Stomach (tissue), 9 donors: ENCODE measurements around the gene PPFIA1. TPM values are rescaled to one million over a fixed set of nuclear protein-coding genes. Genes with fewer than 3 reads are reported as not detected.

Source experiments
- DNase-seq, 2 donors: peaks; one replicate each; pipeline versions ENCODE4 v3.0.0 to v3.0.0-alpha.2; 2013 to 2019
- H3K27ac ChIP-seq, 5 donors: fragments of 200-600 bp in 4 of 5; sonication (generic) in 4 of 5; one replicate each; pipeline ENCODE4 v1.5.1; 2013 to 2019; ENCODE audit warnings: mild to moderate bottlenecking in 1 of 5, moderate library complexity in 1 of 5
- H3K27me3 ChIP-seq, 3 donors: fragments of 200-600 bp; sonication (generic); one replicate each; pipeline ENCODE4 v1.5.1; 2017 to 2019; ENCODE audit warnings: mixed run types in 1 of 3
- H3K36me3 ChIP-seq, 4 donors: fragments of 200-600 bp; sonication (generic); 1 replicate in 3 of 4; 2 replicates in 1 of 4; pipeline ENCODE4 v1.5.1; 2016 to 2019
- H3K4me1 ChIP-seq, 4 donors: fragments of 200-600 bp; sonication (generic); one replicate each; pipeline ENCODE4 v1.5.1; 2016 to 2019
- H3K4me3 ChIP-seq, 4 donors: fragments of 200-600 bp; sonication (generic) in 3 of 4; one replicate each; pipeline ENCODE4 v1.5.1; 2016 to 2019; ENCODE audit warnings: mild to moderate bottlenecking in 1 of 4
- H3K9me3 ChIP-seq, 4 donors: fragments of 200-600 bp; sonication (generic); one replicate each; pipeline ENCODE4 v1.5.1; 2016 to 2019
- EP300 ChIP-seq: sonication (generic); formaldehyde crosslinking; IDR thresholded peaks from one replicate; pipeline ENCODE4 v1.6.1; 2017; ENCODE audit warnings: antibody characterized with exemption
- POLR2A ChIP-seq, 4 donors: fragments of 450-650 bp; IDR thresholded peaks; one replicate each; pipeline ENCODE4 v1.6.1; 2016; ENCODE audit warnings: antibody characterized with exemption in 4 of 4, control low read depth in 2 of 4, mild to moderate bottlenecking in 1 of 4, moderate library complexity in 1 of 4
- POLR2AphosphoS5 ChIP-seq, 3 donors: sonication (generic); formaldehyde crosslinking; IDR thresholded peaks; one replicate each; pipeline ENCODE4 v1.6.1; 2016; ENCODE audit warnings: antibody characterized with exemption in 3 of 3
- WGBS, 5 donors: extraction: QIAGEN DNeasy Blood & Tissue Kit in 3 of 5; methylation state at CpG; one replicate each; pipeline versions ENCODE4 v1.1.5 to v1.1.7; 2013 to 2018; 5-methylcytosine and 5-hydroxymethylcytosine counted together
- intact Hi-C: fragments of 100-400 bp; cut with DNase I; formaldehyde crosslinking; loops from one replicate; pipeline ENCODE4 v1.15.1; 2023; ENCODE audit warnings: low total_unique reads
- polyA plus RNA-seq, 3 donors: library from polyadenylated mRNA; stranded (reverse); fragments of 200-250 nt; gene quantifications; one replicate each; pipeline ENCODE4 v1.2.3, GENCODE V29; 2013
- total RNA-seq, 5 donors: library from RNA; depleted of rRNA; stranded (reverse); fragments of >200 nt; gene quantifications; one replicate each; pipeline versions ENCODE4 v1.1.0 to v1.2.3, GENCODE V29; 2014 to 2016
- TF ChIP-seq, protein P1 (sequence below), 7 experiments: fragments of 450-650 bp in 4 of 7; fragments of 200-600 bp in 3 of 7; sonication (generic) in 3 of 7; IDR thresholded peaks; one replicate each; pipeline ENCODE4 v1.5.1; 2016 to 2019; ENCODE audit warnings: antibody characterized with exemption in 7 of 7, control low read depth in 2 of 7, mild to moderate bottlenecking in 1 of 7
- donor health status: healthy with polysubstance abuse.
- donor health status: Bipolar disorder and iron deficiency.
- donor health status: healthy.

Gene PPFIA1
- total and polyA plus RNA-seq, 8 donors = 10.8 to 108 (median 35.5) TPM

- Histone ChIP-seq H3K9me3 (no peaks in the 10 kb centered on the region), H3K36me3 (no peaks in the 10 kb centered on the region), H3K27ac (no peak overlapping the region), H3K4me1 (no peaks in the 10 kb centered on the region), H3K4me3 (no peak overlapping the region), H3K27me3 (no peaks in the 10 kb centered on the region)
- intact Hi-C loops = no loop called here
- WGBS, 5 donors = 53 to 68% (median 57%) methylated on average over 9 of the region's 9 CpGs
- DNase-seq = no peak
- no peak for TF ChIP-seq POLR2A (IDR thresholded peaks at IDR 0.05)
- TF ChIP-seq, protein P1, sequence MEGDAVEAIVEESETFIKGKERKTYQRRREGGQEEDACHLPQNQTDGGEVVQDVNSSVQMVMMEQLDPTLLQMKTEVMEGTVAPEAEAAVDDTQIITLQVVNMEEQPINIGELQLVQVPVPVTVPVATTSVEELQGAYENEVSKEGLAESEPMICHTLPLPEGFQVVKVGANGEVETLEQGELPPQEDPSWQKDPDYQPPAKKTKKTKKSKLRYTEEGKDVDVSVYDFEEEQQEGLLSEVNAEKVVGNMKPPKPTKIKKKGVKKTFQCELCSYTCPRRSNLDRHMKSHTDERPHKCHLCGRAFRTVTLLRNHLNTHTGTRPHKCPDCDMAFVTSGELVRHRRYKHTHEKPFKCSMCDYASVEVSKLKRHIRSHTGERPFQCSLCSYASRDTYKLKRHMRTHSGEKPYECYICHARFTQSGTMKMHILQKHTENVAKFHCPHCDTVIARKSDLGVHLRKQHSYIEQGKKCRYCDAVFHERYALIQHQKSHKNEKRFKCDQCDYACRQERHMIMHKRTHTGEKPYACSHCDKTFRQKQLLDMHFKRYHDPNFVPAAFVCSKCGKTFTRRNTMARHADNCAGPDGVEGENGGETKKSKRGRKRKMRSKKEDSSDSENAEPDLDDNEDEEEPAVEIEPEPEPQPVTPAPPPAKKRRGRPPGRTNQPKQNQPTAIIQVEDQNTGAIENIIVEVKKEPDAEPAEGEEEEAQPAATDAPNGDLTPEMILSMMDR (IDR thresholded peaks at IDR 0.05) = no peak
- no peak for TF ChIP-seq POLR2AphosphoS5 (IDR thresholded peaks at IDR 0.05)
- no peak for TF ChIP-seq EP300
Measured at GRCh38 chr11:70226967-70227366, 43.5 kb upstream of the PPFIA1 start.

DNA sequence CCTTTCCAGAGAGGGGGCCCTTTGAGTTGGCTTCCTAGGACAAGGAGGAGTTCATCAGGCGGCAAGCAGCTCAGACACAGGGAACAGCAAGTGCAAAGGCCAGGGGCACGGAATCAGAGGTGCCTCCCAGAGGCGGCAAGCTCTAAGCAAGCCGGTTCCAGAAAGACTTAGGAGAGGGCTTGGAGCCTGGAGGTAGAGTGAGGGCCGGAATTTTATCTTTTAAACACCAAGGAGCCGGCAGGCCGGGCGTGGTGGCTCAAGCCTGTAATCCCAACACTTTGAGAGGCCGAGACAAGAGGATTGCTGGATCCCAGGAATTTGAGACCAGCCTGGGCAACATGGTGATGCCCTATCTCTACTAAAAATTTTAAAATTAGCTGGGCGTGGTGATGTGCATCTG, 40.8 kb upstream of the PPFIA1 start:
- no peak for DNase-seq
- H3K9me3 ChIP-seq = no peaks in the 10 kb centered on the region
- no peak overlapping the region for H3K4me3 ChIP-seq
- intact Hi-C loops = no loop called here
- no peaks in the 10 kb centered on the region for H3K4me1 ChIP-seq
- no peaks in the 10 kb centered on the region for H3K27me3 ChIP-seq
- H3K36me3 ChIP-seq = no peaks in the 10 kb centered on the region
- no peak overlapping the region for H3K27ac ChIP-seq
- 75 to 86% (median 80%) methylated on average over 9 to 10 of the region's 10 CpGs for WGBS, 5 donors
- no peak for TF ChIP-seq POLR2A (IDR thresholded peaks at IDR 0.05)
- TF ChIP-seq, protein P1 (IDR thresholded peaks at IDR 0.05) = no peak
- no peak for TF ChIP-seq POLR2AphosphoS5 (IDR thresholded peaks at IDR 0.05)
- no peak for TF ChIP-seq EP300

DNA sequence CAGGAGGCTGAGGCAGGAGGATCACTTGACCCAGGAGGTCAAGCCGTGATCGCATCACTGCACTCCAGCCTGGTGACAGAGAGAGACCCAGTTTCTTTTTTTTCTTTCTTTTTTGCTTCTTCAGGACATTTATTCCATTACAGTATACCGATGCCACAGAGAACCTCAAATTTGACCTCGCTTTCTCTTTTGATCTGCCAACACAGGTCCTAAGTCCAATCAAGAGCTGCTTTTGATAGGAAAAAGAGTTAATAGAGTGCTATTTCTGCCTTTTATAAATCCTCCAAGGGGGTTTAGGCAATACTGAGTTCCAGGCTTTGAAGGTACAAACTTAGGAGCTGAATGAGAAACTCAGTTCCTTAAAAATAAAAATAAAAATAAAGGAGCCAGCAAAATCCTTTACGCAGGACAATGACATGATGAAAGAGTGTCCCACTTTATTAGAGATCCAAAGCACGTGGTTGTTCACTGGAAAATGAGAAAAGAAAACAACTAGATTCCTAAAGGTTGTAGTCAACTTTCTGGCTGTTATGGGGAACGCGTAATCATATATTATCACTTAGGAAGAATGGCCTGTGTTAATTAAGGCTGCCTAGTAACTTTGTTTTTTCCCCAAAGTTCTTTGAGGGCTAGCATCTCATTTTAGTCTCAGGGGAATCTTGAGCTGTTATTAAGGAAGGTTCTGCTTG, 40.2 kb upstream of the PPFIA1 start:
- Histone ChIP-seq H3K36me3 (no peaks in the 10 kb centered on the region), H3K9me3 (no peaks in the 10 kb centered on the region), H3K4me1 (no peaks in the 10 kb centered on the region), H3K4me3 (no peak overlapping the region), H3K27ac (no peak overlapping the region), H3K27me3 (no peaks in the 10 kb centered on the region)
- WGBS, 5 donors = 82 to 90% (median 89%) methylated on average over 8 of the region's 8 CpGs
- intact Hi-C loops = no loop called here
- TF ChIP-seq POLR2AphosphoS5 (IDR thresholded peaks at IDR 0.05) = no peak
- TF ChIP-seq EP300 = no peak
- TF ChIP-seq, protein P1 (IDR thresholded peaks at IDR 0.05) = no peak
- no peak for TF ChIP-seq POLR2A (IDR thresholded peaks at IDR 0.05)
- DNase-seq = no peak

DNA sequence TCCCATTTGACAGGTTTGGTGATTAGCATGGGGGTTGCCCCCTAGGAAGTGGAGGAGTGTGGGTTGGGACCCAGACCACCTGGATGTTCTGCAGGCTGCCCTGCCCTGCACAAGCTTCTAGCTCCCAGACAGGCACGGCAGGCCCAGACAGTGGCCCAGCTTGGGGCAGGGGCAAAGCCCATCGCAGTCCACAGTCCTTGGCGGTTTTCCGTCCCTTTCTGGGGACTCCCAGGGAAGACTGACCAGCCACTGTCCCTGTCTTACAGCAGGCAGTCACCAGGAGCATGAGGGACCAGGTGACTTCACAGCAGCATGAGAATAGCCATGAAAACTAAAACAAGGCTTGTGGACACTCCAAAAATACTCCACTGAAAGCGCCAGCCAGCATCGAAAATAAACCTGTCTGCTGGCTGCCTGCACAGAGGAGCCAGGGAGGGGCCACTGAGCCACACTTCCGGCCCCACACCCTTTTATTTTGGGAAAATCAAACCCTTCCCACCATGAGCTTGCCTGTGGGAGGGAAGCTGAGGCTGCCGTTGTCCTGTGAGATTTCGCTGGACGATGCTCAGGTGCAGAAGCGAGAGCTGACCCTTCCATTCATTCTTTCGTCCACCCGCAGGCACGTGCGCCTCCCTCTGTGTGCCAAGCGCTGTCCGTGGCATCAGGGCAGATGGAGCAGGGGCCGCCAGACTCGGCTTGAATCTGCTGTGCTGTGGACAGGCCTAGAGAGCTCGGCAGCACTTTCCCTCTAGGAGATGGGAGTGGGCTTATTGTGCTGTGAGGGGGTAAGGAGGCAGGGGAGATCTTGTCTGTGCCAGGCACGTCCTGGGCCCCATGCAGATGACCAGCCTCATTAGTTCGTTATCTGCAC, 39.4 kb upstream of the PPFIA1 start:
- TF ChIP-seq POLR2AphosphoS5 (IDR thresholded peaks at IDR 0.05) (no peak), POLR2A (IDR thresholded peaks at IDR 0.05) (no peak), EP300 (no peak)
- TF ChIP-seq, protein P1 (IDR thresholded peaks at IDR 0.05) = no peak
- DNase-seq = no peak
- Histone ChIP-seq H3K36me3 (no peaks in the 10 kb centered on the region), H3K4me1 (no peaks in the 10 kb centered on the region), H3K9me3 (no peaks in the 10 kb centered on the region), H3K27me3 (no peaks in the 10 kb centered on the region), H3K4me3 (no peak overlapping the region), H3K27ac (no peak overlapping the region)
- intact Hi-C loops = no loop called here
- 65 to 85% (median 79%) methylated on average over 13 to 22 of the region's 22 CpGs for WGBS, 5 donors
